ENCODE results near the gene FSCN2. TPM values are rescaled to one million over a fixed set of nuclear protein-coding genes. Genes with fewer than 3 reads are reported as not detected.
A peak's percentile ranks its signal among the peaks of the same experiment; 100 is the strongest.

FSCN2 gene
- total and polyA plus RNA-seq, 2 of the 4 experiments (the other 2 are of a cell fraction), result 0.18 to 0.84 TPM

DNA sequence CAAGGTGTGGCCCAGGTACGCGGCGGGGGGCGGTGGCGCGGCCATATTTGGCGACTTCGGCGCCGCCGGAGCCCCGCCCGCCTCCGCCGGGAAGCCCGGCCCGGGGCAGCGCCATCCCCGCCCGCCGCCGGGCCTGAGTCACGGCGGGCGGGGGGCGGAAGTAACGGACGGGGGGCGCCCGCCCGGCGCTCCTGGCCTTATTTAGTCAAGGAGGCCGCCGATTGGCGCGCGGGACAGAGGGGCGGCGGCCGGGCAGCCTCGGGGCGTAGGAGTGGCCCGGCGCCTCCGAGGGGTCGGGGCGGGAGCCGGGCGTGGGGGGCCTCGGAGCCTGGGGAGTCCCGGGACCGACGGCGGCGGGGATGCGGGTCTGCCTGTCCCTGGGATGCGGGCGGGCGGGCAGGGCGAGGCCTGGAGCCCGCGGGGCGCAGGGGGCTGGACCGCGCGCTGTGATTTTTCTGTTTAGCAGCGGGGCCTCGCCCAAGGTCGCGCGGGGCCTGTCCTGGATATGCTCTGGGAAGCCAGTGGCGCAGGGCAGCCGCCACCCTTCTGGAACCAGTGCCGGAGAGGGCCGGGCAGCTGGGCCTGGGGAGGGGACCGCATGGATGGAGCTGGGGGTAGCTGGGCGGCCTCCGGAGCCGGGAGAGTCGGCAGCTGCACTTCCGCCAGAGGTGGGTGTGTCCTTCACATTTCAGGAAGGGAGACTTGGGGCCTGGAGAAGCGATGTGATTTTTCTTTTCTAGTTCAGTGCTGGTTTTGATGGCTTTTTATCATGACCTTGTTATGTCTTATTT lies 13.2 kb upstream of the FSCN2 start:
- Histone ChIP-seq H4K8ac (ENCODE audit: low read depth in 2 of 2, low read length in 2 of 2) (peak overlapping the region; percentile 91 to 99), H3K9me3 (ENCODE audit: control insufficient read depth, insufficient read depth, low read length) (no peaks in the 10 kb centered on the region), H4K20me1 (ENCODE audit: insufficient read depth, low read length) (peaks cover 58% of the 10 kb centered on the region), H2AK5ac (ENCODE audit: low read depth, low read length) (peak overlapping the region; percentile 99), H3K9me1 (ENCODE audit: insufficient read depth, low read length) (no peaks in the 10 kb centered on the region), H3K56ac (ENCODE audit: extremely low read depth, insufficient read depth, low read length) (peak overlapping the region; percentile 98), H3K4me1 (ENCODE audit: control insufficient read depth, insufficient read depth, low read length) (peaks cover 34% of the 10 kb centered on the region), H3K9ac (ENCODE audit: low read depth, low read length) (peak overlapping the region; percentile 99), H2BK5ac (ENCODE audit: low read depth, low read length, poor library complexity, severe bottlenecking) (peak overlapping the region; percentile 97), H4K5ac (ENCODE audit: low read depth, low read length) (peak overlapping the region; percentile 91), H2AK9ac (replicated peaks; ENCODE audit: low read depth, low read length, poor library complexity) (peak overlapping the region; percentile 99), H4K91ac (ENCODE audit: insufficient read depth, low read depth, low read length) (peak overlapping the region; percentile 91), H2AFZ (replicated peaks; ENCODE audit: low read length, poor library complexity) (peak overlapping the region; percentile 72), H3K14ac (replicated peaks; ENCODE audit: low read depth, low read length) (peak overlapping the region; percentile 93), H2BK120ac (ENCODE audit: low read depth, low read length) (peak overlapping the region; percentile 85; the same call in 1 of the 2 replicates), H2BK20ac (ENCODE audit: low read depth, low read length) (no peak overlapping the region), H3K4me2 (ENCODE audit: low read depth, low read length) (peak overlapping the region; percentile 95), H3K27me3 (ENCODE audit: control insufficient read depth, insufficient read depth, low read length) (no peaks in the 10 kb centered on the region), H3K36me3 (ENCODE audit: control insufficient read depth, insufficient read depth, low read length) (peaks cover 23% of the 10 kb centered on the region), H3K18ac (ENCODE audit: low read depth, low read length) (peak overlapping the region; percentile 91), H3K4me3 (ENCODE audit: insufficient read depth, low read depth, low read length) (peak overlapping the region; percentile 87), H3K23ac (ENCODE audit: low read depth, low read length) (peak overlapping the region; percentile 97), H3K79me1 (ENCODE audit: low read depth in 1 of 2, low read length in 2 of 2) (peaks cover 6 to 60% of the 10 kb centered on the region in 2 experiments; a peak in 3 of 4 replicates), H3K27ac (ENCODE audit: insufficient read depth, low read length) (peak overlapping the region; percentile 99), H2BK15ac (ENCODE audit: low read depth, low read length) (peak overlapping the region; percentile 72; the same call in 1 of the 3 replicates), H3K4ac (ENCODE audit: low read depth, low read length) (peak overlapping the region; percentile 86)
- TF ChIP-seq MAZ (IDR thresholded peaks at IDR 0.05; ENCODE audit: borderline replicate concordance, low read depth, low read length), result peak; percentile 77
- peak; percentile 47 for TF ChIP-seq FOS (IDR thresholded peaks at IDR 0.05; ENCODE audit: low read depth, low read length)
- TF ChIP-seq MXI1 (IDR thresholded peaks at IDR 0.05; ENCODE audit: borderline replicate concordance, low read depth, low read length), result peak; percentile 85; the same call in 1 of the 2 replicates
- TF ChIP-seq BHLHE40 (IDR thresholded peaks at IDR 0.05; ENCODE audit: low read depth, low read length), result no peak
- WGBS, 2 experiments (ENCODE audit: extremely low coverage in 2 of 2, insufficient read length in 1 of 2), result 0% methylated on average over 44 of the region's 82 CpGs; no CpG with 5 or more reads in 1 of the 2 experiments
- no TSS peak for BruUV-seq (replicated peaks)
- ChIA-PET CTCF (no interaction called here), POLR2A (ENCODE audit: unreplicated experiment) (interaction anchor here (0.7 to 1.2 kb wide), 2 partner anchors 37 to 69 kb away, joined by 3 read pairs; partner anchors contain the start of gene FAAP100)
- dilution Hi-C loops (cut with HindIII; ENCODE audit: low sequenced_read_pairs, unreplicated experiment), result no loop called here
- in situ Hi-C loops (cut with MboI; ENCODE audit: low sequenced_read_pairs), result no loop called here
- peak; percentile 46 for ATAC-seq (ENCODE audit: low read depth)
- intact Hi-C loops (cut with micrococcal nuclease), result no loop called here
- peak; percentile 82 for DNase-seq

Measured in IMR-90 (cell line).